ENCODE measurements around the gene KDSR.

DNA sequence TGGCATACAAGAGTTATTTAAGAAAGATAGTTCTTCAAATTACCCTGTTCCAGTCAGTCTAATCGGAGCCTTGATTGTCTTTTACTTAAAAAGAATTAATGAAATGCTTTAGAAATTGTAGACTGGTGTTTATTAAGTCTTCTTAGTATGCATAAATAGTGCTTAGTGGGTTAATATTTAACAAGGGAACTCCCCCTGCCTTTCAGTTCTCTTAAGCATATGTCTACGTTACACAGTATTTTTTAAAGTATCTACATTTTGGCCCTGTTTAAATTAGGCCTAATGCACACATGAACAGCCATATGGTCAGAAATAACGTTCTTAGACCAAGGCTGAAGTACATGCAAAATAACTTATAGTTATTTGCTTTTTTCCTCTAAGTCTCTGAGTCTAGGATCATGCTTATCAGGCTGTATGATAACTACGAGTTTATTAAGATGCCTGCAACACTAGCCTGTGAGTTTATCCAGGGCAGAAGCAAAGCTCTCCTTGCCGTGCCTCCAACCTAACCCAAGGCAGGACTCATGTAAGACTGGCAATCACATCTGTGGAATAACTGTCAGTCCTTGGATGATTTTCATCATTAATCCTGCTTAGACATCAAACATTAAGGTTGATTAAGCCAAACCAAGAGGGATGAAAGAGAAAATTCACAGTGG lies 54.1 kb downstream of the KDSR start:
- TF ChIP-seq CTCF (IDR thresholded peaks at IDR 0.05) (no peak), EZH2 (IDR thresholded peaks at IDR 0.05; ENCODE audit: borderline replicate concordance, insufficient read depth, low read depth, low read length, poor library complexity, severe bottlenecking) (no peak)

Data from B cell (primary cell).